Jurkat, Clone E6-1 (cell line): Measurements from ENCODE around the gene PCDH11Y.
"Not testable (repeated sequence)": the region's sequence is repeated elsewhere in the genome, so short reads cannot be mapped to it uniquely, and the experiment has no call there.

Experiments
- DNase-seq: peaks from one replicate; pipeline ENCODE4 v3.0.0-alpha.2; 2011; ENCODE audit warnings: low read depth, low spot score
- H3K4me3 ChIP-seq: 2 replicates; pipeline ENCODE4 v1.5.1; 2011; ENCODE audit warnings: mild to moderate bottlenecking, low read length, control low read depth, moderate library complexity

The PCDH11Y gene

DNA sequence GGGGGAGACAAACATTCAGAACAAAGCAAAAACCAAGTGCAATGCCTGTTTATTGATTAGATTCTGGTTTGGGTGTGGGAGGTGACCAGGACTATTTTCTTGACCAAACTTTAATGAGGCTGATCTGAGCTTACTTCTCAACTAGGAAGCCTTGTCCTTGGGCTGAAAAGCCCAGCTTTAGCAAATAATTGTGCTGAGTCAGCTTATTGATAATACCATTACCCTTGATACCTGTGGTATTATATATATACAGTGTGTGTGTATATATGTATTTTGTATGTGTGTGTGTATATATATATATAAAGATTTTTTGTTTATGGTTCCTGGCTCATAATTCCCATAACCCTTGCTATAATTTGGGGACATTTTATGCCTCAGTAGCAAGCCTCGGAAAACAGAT lies 776.4 kb downstream of the PCDH11Y start:
- H3K4me3 ChIP-seq, DNase-seq: not testable (repeated sequence)
